Fibroblast of pulmonary artery (primary cell): Measurements from ENCODE around the gene GAB2.
A peak's percentile ranks its signal among the peaks of the same experiment; 100 is the strongest.

Source experiments
- DNase-seq: peaks from one replicate; pipeline ENCODE4 v3.0.0-alpha.2; 2010; ENCODE audit warnings: low read depth
- H3K4me3 ChIP-seq: replicated peaks from 2 replicates; pipeline ENCODE4 v1.5.1; 2011; ENCODE audit warnings: low read depth, mild to moderate bottlenecking, control low read depth, low read length, moderate library complexity
- TF ChIP-seq, protein P1 (sequence below): IDR thresholded peaks from 2 replicates; pipeline ENCODE4 v1.5.1; 2011; ENCODE audit warnings: mild to moderate bottlenecking, control low read depth, low read length, inconsistent platforms; ENCODE audit errors: missing control alignments

GAB2 gene

GRCh38 chr11:78444726-78445125 lies 27.1 kb upstream of the GAB2 start:
- TF ChIP-seq, protein P1, sequence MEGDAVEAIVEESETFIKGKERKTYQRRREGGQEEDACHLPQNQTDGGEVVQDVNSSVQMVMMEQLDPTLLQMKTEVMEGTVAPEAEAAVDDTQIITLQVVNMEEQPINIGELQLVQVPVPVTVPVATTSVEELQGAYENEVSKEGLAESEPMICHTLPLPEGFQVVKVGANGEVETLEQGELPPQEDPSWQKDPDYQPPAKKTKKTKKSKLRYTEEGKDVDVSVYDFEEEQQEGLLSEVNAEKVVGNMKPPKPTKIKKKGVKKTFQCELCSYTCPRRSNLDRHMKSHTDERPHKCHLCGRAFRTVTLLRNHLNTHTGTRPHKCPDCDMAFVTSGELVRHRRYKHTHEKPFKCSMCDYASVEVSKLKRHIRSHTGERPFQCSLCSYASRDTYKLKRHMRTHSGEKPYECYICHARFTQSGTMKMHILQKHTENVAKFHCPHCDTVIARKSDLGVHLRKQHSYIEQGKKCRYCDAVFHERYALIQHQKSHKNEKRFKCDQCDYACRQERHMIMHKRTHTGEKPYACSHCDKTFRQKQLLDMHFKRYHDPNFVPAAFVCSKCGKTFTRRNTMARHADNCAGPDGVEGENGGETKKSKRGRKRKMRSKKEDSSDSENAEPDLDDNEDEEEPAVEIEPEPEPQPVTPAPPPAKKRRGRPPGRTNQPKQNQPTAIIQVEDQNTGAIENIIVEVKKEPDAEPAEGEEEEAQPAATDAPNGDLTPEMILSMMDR, result no peak
- DNase-seq, result no peak
- H3K4me3 ChIP-seq, result no peak overlapping the region

DNA sequence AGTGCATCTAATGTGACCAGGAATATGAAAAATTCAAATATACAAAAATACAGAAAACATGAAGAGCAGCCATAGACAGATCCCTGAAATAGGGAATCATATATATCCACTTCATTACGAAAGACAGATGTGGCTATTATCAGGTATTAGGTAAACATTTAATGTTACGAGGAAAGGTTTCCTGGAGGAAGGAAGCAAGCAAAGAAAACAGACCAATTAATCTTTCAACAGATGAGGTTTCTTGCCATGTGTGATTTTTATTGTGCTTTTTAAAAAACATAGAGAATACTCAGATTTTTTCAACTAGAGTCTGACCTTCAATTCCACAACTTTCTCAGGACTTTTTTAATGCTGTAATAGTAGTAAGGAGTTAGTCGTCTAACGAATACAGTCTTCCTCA lies 24.3 kb upstream of the GAB2 start:
- no peak overlapping the region for H3K4me3 ChIP-seq
- DNase-seq, result no peak
- TF ChIP-seq, protein P1, result no peak

DNA sequence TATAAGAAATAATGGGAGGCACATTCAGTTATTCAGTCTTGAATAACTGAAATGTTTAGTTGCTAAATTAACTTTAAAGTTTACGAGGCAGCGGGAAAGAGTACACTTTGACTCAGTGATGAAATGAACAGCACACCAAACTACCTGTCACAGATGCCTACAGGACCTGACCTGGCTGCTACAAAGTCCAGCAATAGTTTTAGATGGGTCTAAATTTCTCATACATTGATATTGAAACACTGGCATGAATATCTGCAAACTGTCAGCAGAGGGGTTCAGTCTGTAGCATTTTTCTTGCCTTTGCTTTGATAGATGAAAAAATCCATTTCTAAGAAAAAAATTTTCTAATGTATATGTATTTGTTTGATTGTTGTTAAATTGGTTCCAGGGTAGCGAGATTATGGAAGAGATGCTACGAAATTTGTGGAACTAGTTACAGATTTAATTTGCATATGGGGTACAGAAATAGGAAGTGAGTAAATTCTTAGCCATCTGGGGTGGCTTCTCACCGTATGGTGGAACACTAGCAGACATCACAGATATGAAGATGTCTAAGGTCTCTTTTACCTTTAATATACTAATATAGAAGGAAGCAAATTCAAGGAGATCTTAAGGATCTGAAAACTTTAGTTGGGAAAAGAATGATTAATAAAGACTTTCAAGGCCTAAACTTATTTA lies 20.8 kb upstream of the GAB2 start:
- TF ChIP-seq, protein P1, result no peak
- no peak for DNase-seq
- H3K4me3 ChIP-seq, result no peak overlapping the region

DNA sequence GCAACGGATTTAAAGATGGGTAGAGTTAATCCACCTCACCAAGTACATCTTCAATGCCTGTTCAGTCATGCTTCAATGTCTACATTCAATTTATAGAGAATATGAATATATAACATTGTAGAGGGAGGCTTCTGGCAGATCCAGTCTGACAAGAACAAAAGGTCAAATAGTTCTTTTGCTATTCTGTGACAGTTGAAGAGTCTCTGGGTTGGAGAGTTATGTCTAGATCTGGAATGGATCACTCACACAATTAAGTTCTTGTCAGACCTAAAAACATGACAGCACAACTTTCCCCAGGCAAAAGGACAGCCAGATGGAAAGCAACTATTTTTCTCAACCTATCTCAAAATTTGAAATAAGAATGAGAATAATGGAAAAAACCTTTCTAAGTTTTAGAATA lies 15.3 kb upstream of the GAB2 start:
- H3K4me3 ChIP-seq, result no peak overlapping the region
- TF ChIP-seq, protein P1, result no peak
- no peak for DNase-seq

DNA sequence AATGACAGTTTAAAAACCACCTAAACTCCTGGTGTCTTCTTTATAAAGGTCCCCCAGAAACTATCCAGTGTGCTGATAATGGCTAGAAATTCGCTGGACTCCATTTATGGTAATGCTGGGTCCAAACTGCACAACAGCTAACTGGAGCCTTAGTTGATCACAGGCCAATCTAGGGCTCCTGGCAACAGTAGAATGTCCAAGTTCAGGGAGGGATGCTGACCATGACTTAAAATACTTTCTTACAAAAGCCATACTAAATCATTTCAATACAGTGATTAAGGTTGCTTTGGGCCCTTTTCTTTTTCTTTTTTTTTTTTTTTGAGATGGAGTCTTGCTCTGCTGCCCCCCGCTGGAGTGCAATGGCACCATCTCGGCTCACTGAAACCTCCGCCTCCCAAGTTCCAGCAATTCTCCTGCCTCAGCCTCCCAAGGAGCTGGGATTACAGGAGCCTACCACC lies 14.5 kb upstream of the GAB2 start:
- peak; percentile 36 for DNase-seq
- no peak overlapping the region for H3K4me3 ChIP-seq
- TF ChIP-seq, protein P1, result peak; percentile 54

GRCh38 chr11:78429660-78430059 lies 12.0 kb upstream of the GAB2 start:
- no peak for DNase-seq
- TF ChIP-seq, protein P1, result no peak
- H3K4me3 ChIP-seq, result no peak overlapping the region

DNA sequence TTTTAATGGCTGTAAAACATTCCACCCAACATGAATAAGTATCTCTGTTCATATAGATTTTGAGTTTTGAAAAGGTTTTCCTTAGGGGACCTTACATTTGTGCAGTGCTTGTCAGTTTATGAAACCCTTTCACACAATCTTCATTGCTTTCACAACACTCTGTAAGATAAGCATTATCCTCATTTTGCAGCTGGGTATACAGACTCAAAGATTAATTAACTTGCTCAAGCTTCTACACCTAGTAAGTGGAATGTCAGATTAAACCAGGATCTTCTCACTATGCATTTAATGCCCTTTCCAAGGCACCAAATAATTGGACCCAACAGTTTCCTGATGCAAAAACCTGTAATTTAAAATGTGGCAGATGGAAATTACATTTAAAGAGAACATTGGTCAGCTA lies 11.6 kb upstream of the GAB2 start:
- TF ChIP-seq, protein P1, result no peak

More for the DNA sequence above, 11.6 kb upstream of the GAB2 start:
- no peak for DNase-seq
- H3K4me3 ChIP-seq, result no peak overlapping the region
